NCI-H82 treated with DMSO at 0.1 percent for 48 hours (cell line): Measurements from ENCODE around the gene OTOG.

ENCODE experiments used
- DNase-seq: peaks from one replicate; lab custom pipeline; 2025; ENCODE audit not compliant: unreplicated experiment; lab: John Stamatoyannopoulos, UW

OTOG gene

GRCh38 chr11:17519061-17519885 is 27.8 kb upstream of the OTOG start:
- DNase-seq: no peak

GRCh38 chr11:17521106-17521900 is 25.8 kb upstream of the OTOG start:
- no peak for DNase-seq

GRCh38 chr11:17522655-17523054 is 24.4 kb upstream of the OTOG start:
- DNase-seq: no peak

- DNase-seq: no peak
These were observed 22.8 kb upstream of the OTOG start for GRCh38 chr11:17524221-17524620.

GRCh38 chr11:17525570-17525969 is 21.5 kb upstream of the OTOG start:
- DNase-seq: no peak

GRCh38 chr11:17526326-17526725 is 20.7 kb upstream of the OTOG start:
- DNase-seq: no peak

- no peak for DNase-seq
These were observed 20.0 kb upstream of the OTOG start for GRCh38 chr11:17526931-17527627.

- DNase-seq: no peak
These were observed 19.4 kb upstream of the OTOG start for GRCh38 chr11:17527628-17527995.

GRCh38 chr11:17528181-17528691 is 18.8 kb upstream of the OTOG start:
- DNase-seq: peak; percentile 33

- no peak for DNase-seq
These were observed 17.9 kb upstream of the OTOG start for GRCh38 chr11:17528906-17529843.

GRCh38 chr11:17529844-17530185 is 17.2 kb upstream of the OTOG start:
- DNase-seq: no peak

- DNase-seq: no peak
These were observed 15.9 kb upstream of the OTOG start for GRCh38 chr11:17531071-17531600.

GRCh38 chr11:17531636-17532113 is 15.4 kb upstream of the OTOG start:
- DNase-seq: no peak

- DNase-seq: no peak
These were observed 14.3 kb upstream of the OTOG start for GRCh38 chr11:17532784-17533183.

GRCh38 chr11:17533341-17533740 is 13.7 kb upstream of the OTOG start:
- no peak for DNase-seq

GRCh38 chr11:17533778-17534415 is 13.2 kb upstream of the OTOG start:
- no peak for DNase-seq

- no peak for DNase-seq
These were observed 11.6 kb upstream of the OTOG start for GRCh38 chr11:17535488-17535887.

- DNase-seq: no peak
These were observed 9.8 kb upstream of the OTOG start for GRCh38 chr11:17537261-17537660.

- no peak for DNase-seq
These were observed 9.0 kb upstream of the OTOG start for GRCh38 chr11:17538054-17538453.

GRCh38 chr11:17538731-17539130 is 8.3 kb upstream of the OTOG start:
- DNase-seq: no peak
